HG03060 (cell line): ENCODE measurements around the gene HACD2.

Experiments used
- ATAC-seq: cut with Tn5 transposase; IDR thresholded peaks from one replicate; pipeline ENCODE4 v1.9.1; 2021; ENCODE audit warnings: low read depth, moderate number of reproducible peaks; ENCODE audit not compliant: unreplicated experiment

Gene HACD2, protein sequence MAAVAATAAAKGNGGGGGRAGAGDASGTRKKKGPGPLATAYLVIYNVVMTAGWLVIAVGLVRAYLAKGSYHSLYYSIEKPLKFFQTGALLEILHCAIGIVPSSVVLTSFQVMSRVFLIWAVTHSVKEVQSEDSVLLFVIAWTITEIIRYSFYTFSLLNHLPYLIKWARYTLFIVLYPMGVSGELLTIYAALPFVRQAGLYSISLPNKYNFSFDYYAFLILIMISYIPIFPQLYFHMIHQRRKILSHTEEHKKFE

DNA sequence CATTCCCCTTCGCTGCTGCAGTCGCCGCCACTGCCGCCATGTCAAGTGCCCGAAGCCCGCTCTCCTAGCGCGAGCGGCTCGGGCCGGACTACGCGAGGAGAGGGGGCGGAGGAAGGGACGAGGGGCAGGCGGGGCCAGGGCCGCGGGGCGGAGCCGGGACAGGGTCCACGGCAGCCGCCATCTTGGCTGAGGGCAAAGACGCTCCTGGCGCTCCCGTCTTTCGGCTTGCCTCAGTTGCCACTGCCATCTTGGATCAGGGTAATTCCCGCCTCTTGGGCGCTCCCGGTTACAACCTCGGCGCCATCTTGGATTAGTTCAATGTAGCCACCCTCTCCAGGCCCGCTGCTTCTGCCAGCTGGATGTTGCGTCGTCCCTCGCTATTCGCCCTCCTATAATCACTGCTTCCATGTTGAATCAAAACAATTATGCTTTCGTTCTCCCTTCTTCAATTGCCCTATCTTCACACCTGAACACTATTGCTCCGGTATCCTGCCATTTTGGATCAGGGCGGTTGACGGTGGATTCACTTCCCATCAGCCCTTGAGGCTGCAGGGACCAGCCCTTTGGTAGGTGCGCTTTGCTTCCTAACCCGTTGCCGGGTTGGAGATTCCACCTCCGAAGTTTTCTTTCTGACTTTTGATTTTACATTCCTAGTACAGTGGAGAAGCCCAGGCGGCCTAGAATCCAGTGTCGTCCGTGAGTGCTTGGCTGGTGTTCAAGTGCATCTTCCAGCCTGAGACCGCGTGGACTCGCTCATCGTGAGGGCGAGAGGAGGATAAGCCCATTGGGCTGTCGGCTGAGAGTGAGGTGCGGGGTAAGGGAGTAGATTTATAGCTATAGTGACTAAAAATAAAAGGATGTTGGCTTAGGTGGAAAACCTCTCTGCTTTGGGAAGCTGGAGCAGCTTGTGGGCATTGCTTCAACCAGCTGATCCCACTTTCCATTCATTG is at the start of gene HACD2:
TSS of gene HACD2 (minus strand) at position 66 of the 950 bp plus-strand sequence. CDS start at position 40, 26 bp downstream.
- peak; percentile 82 for ATAC-seq

DNA sequence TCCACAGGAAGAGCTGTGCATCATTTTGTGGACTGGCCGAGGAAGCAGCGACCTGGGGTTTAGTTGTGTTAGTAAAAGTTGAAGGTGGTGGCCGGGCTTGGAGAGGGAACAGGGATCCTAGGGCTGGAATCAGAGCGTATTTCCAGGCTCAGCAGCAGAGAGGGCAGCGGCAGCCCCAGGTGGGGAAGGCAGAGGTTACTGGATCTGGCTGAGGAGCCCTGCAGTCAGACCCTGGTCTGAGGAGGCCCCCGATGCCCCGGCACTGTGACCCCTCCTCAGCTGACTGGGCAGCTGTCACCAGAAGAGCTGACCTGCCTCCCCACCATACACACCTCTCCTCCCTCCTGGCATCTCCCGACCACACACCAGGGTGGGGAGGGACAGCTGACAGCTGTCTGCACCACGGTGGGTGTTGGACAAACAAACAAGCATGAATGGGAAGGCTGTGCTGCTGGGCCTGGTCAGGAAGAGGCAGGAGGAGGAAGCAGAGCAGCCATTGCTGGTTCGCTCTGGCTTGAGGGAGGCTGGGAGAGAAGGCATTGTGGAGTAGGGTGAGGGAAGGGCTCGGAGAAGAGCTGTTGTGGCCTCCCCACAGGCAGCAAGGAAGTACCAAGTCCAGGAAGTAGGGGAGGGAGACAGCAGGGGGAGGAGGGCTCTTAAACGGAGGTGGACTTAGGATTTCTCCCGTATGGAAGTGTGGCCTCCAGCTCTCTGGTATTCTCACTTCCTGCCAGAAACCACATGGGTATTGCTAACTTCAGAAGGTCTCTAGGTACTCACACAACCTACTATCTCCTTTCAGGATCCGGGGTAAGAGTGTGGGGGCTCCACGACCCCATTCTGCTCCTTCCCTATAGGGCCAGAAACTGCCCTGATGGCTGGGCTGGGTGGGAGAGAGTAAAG is 49.5 kb upstream of the HACD2 start:
- ATAC-seq = no peak

DNA sequence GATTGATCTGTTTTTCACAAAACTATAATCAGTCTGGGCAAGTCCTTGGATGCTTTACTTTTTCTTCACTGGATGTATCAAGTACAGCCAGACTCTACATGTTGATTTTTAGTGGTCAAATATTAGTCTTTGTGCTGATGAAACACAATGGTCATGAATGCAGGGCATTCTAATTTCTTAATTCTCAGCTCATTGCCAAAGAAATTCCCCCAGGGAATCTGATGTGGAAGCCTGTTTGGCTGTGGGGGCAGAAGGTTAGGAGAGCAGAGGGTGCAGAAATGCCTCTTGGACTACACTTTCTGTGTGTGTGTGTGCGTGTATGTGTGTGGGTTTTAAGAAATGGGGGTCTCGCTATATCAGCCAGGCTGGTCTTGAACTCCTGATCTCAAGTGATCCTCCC is 48.7 kb upstream of the HACD2 start:
- no peak for ATAC-seq

DNA sequence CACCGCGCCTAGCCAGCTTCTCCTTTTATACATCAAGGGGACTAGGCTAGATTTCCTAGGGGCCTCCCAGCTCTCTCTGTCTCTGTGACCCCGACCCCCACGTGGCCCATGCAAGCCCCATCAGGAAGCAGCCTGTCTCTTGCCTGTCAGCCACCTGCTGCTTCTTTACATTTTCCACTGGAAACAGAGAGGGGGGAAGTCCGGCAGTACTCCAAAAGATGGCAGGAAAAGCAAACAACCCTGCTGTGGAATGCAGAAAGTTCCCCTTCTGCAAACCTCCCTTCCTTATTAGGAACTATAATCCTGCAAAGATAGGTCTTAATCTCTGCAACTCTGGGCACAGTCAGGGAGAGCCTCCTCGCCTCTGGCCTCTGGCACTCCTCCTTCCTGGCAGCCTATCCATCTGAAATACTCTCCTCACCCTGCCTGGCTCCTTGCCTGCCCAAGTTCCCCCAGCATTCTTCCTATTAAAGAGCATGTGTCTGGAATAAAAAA is 47.4 kb upstream of the HACD2 start:
- no peak for ATAC-seq

DNA sequence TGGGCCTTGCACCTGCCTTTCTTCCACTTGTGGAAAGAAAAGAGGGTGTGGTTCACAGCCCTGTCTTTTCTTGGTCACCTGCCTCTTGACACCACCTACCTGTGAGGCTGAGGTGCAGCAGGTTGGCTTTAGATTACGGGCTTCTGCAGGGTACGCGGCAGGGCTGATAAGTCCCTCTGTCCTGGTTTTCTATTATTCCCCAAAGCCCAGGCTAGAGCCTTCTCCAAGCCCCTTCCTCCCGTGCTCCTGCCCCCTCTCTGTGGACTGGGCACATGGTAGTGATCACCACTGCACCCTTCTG is 44.8 kb upstream of the HACD2 start:
- no peak for ATAC-seq

DNA sequence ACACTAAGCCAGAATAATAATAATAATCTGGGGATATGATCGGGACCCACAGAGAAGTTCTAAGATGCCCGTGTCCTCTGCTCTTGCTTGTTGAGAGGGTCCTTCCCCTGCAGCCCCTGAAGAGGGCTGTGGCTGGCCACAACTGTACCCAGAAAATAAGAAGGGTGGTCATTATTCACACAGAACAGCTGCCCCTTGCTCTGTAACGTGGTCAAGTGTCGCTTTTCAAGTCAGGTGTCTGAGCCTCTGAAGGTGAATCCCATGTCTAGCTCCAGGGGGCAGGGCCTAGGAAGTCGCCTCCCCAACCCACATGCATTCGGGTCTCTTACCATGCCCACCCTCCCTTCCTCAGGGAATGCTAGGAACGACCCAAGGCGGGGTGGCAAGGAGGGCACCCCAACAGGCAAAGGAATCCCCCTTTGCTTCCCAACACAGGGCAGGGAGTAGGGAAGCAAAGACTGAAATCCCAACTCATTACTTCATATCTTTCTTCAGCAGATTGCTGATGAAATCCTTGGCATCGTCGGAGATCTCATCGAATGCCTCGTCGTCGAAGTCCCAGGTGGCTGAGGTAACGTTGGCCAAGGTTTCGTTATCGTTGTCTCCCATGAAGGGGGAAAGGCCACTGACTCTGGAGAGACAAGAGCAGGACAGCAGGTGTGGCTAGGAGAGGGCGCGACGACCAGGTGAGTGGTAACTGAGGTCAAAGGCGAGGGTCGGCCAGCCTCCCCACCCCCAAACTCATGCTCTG is 44.3 kb upstream of the HACD2 start:
- no peak for ATAC-seq

DNA sequence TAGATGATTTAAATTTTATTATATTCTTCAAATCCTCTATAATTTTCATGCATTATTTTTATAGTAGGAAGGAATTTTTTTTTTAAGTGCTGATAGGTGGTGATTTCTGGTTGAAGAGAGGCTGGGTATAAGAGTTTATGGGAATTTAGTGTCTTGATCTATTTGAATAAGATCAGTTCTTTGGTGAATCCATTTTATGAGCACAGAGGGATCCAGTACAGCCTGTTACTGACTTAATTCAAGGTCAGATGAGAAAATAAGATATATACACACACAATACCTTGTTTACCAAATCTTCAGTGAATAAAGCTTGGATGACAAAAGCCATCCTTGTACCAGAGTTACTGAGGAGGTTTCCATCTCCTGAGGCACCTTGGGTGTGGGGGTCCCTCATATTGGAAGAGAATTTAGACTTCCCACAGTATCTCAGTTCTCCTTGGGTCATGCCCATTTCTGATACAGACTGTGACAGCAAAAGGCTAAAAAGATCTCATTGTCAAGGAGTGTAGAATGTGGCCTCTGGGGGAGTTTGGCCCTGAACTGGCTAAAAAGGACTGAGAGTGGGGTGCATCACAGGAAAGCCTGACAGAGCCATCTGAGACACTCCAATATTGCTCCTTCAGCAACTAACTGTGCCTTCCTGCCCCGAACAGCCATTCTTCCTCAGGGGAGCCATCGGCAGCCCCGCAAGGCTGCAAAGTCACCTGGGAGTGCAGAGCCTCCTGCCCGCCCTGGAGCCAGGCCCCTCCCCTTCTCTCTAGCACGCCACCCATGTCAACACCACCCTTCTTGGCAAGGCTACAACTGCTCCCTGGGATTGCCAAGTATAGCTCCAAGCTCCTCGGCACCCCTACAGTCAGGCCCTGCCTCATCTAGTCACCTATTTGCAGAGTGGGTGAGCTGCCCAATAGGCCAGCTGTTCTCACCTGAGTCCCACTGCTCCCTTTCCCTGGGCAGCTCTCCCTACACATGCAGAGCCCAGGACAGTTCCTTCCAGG is 43.1 kb upstream of the HACD2 start:
- ATAC-seq = no peak

DNA sequence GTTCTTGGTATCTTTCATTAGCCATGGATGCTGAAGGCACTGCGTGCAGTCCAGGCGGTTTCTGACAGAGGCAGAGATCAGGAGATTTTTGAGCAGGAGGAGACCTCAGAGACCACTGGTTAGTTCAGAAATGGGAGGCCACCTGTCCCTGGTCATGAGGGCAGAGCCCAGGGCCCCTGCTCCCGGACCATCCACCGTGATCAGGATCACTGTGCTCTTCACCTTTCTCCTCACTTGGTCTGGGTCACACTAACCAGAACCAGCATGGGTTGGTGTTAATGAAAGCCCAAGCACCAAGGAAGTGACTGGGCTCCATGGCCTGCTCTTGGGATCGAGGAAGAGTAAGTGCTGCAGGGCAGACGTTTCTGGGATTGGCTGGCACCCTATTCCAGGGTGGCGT is 42.0 kb upstream of the HACD2 start:
- ATAC-seq = no peak

DNA sequence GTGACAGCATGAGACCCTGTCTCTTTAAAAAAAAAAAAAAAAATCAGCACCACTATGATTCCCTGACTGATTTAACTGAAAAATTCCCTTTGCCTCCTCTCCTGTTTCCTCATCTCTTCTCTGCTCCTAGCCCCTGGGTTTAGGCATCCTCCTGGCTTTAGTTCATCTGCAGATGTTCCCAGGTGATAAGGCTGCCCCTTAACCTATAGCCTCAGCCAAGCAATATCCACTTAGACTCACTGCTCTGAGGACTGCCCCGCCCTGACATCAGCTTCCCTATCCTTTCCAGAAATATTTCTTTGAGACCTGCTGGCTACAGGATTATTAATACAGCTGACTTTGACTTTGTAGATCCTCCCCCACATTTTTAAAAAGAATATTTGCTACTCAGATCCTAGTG is 39.4 kb upstream of the HACD2 start:
- no peak for ATAC-seq

DNA sequence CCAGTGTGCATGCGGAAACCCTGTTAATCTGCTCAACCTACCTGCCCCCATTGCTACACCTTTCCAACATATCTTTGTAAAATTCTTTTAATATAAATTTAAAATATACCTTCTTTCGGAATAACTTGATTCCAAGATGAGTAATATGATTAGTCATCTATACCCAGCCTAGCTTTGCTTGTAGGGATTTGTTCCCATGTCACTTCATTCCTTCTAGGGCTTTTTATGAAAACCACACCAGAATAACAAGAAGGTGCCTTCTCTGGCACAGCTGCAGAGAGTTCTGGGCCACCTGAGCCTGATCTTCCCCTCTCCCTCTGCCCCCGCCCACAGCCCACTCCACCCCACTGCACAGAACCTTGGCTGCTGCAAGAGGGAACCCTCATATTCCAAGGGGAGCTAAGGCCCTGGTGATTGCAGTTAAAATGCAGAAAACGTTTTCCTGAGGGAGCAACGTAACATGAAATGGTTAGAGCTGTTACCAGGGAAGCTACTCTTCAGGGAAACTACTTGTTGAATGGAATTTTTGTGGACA is 38.6 kb upstream of the HACD2 start:
- ATAC-seq = no peak

DNA sequence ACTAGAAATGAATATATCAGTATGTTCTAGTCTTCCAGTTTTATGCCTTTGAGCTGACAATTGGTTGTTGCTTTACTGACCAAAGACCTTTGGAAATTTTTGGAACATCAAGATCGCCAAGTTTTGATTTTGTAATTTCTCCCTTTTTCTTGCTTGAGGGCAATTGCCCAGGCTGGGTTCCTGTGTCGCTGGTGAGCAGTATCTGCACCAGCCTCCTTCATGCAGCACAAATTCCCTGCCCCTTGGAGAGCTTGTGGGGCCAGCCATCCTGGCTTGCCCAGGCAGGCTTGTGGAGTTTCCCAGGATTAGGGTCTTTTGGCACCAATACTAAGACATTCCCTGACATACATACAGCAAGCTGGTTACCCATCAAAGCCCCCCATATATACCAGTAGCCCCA is 37.9 kb upstream of the HACD2 start:
- no peak for ATAC-seq

DNA sequence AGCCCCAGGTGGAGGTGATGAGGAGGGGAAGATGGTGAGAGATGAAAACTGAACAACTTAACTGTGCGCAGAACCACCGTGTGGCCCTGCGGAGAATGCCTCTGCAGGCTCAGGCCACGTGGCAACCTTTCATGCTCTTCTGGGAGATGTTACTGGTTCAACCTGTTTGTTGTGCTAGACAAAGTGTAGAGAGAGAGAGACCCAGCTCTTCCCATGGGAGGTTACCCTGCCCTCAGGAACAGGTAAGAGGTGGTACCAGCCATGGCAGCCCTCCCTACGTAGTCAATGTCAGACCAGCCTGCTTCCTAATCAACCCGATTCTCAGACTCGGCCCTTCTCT is 37.0 kb upstream of the HACD2 start:
- ATAC-seq = no peak

DNA sequence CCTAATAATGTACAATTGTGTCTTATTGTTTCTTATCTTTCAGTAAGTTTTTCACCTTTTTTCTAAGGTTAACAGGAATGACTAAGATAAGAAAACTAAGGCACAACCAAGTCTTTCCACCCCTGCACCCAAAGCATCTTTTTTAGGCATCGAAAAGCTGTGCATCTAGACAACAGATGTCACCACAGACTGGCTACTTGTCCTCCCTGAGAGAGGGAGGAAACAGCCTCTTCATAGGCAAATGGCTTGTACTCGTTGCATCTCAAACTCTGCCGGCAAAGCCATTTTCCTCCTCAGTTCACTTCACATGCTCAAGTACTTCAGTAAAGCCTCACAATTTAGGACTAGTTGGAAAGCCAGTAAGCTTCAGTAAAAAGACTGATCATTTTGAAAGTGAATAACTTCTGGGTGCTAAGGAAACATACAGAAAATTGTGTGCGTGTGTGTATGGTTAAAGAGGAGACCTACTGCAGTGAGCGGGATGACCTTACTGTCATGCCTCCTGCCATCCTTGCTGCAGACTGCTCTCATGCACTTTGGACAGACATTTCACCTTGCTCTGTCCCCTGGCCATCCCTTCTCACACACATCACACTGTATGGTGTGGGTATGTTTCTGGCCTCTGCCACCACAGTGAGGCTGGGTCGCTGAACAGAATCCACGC is 36.5 kb upstream of the HACD2 start:
- ATAC-seq = no peak

DNA sequence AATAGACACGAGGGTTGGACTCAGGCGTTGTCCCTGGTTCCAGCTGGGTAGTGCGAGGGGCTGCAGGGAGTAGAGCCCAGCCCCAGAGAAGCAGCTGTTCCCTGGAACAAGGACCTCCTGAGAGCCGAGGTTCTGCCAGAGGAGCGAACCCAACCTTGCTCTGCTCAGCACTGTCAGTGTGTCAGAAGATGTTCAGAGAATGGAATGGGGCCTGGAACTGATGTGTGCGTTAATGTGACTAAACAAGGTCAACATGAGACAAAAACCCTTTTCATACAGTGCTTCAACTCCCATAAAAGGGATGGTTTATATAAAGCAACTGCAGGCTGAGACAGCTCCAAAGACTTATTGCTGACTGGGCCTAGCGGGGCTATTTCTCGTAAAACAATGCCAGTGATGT is 35.5 kb upstream of the HACD2 start:
- ATAC-seq = no peak

DNA sequence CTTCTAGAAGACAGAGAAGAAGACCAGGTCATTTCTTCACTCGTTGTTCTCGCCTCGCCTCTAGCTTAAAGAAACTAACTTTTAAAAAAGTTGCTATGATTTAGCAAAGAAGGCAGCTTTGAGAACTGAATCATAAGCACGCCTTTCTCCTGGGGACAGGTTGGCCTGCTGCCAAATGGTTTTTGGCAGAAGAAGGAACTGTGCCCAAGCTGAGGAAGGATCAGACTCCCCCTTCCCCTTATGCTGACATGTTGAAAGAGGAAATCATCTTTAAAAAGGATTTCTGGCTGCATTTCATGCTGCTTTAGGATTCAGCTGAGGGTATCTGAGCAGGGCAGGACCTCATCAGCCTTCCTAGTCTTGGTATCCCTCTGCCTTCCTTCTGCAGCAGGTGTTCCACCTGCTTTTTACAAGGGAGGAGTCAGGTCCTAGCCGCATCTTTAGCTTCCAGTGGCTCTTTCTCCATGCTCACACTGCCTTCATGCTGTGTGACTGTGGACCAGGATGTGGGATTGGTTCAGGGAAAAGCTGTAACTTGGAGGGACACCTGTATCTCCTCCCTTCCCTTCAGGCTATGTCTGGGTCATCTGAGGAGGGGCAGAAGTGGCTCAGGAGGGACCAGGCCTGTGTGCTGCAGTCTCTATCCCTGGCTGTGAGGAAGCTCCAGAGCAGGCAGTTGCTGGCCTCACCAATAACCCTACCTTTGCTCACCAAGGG is 34.1 kb upstream of the HACD2 start:
- no peak for ATAC-seq

DNA sequence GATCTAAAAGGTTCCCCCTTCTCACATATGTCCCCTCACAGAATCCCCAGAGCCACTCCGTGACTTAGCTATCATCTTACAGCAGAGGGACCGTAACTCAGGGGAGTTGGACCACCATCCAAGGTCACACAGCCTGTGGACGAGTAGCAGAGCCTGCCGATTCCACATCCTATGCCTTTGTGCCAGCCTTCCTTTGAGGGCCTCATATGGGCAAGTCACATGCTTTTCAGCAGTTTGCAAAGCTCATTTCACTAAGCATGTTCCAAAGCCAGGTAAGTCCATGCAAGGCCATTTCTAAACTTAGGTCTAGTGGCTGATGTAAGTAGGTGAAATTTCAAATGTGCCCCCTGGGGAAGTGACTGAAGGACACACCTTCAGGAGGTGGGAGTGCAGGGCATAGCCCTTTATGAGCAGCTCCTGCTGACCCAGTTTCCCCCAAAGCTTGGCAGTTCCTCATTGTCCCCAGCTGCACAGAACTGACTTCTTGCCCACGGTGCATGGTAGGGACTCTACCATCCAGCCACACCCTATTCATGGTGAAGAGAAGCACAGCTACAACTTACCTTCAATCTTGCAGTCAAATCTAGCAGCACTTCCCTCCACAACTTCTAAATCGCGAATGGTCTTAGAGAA is 33.3 kb upstream of the HACD2 start:
- ATAC-seq = no peak

DNA sequence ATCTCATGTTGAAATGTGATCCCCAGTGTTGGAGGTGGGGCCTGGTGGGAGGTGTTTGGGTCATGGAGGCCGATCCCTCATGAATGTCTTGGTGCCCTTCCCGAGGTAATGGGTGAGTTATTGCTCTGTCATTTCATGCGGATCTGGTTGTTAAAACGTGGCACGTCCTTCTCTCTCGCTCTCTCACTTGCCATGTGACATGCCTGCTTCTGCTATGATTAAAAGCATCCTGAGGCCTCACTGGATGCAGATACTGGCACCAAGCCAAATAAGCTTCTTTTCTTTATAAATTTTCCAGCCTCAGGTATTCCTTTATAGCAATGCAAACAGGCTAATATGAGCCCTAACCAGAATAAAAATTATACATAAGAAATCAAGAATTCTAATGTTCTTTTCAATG is 31.7 kb upstream of the HACD2 start:
- ATAC-seq = no peak
